G401.6 (cell line): ENCODE measurements around the gene COTL1.
"Not testable (repeated sequence)": the region's sequence is repeated elsewhere in the genome, so short reads cannot be mapped to it uniquely, and the experiment has no call there.

Experiments
- FAIRE-seq: peaks from 2 replicates; lab custom pipeline; 2012; peaks lifted over from hg19 to GRCh38; lab: Jason Lieb, UNC

Gene COTL1

DNA sequence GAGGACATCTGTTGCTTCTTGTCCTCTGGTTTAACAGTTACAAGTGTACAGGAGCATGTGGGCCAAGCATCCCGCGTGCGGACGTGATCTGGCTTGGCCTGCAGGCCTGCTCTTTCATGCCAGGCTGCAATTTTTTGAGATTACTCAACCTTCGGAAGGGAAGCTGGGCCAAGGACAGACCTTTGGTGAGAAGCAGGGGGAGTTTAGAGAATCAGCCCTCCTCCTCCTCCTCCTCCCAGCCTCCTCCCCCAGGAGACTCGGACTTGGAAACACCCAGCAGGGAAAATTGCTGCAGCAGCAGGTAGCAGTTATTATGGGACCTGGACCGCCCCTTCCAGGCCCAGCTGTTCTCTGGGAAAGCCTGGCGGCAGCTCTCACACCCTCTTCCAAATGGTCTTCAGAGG, 25.3 kb upstream of the COTL1 start:
- no peak for FAIRE-seq

- no peak for FAIRE-seq
Measured at GRCh38 chr16:84641643-84642358, 23.9 kb upstream of the COTL1 start.

DNA sequence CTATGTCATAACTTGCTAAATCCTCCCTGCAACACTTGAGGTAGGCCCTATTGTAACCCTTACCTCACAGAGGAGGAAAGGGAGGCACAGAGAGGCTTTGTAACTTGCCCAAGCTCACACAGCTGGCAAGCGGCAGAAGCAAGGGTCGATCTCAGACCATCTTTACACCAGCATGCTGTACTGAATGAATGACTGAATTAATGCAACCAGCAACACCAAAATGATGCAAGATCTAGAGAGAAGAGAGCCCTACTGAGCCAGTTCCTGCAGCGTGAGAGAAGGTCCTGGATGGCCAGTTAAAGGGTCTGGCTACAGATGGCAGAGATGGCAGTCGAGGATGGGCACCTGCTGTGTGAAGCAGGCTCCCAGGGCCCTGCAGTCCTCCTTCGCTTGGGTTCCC, 22.3 kb upstream of the COTL1 start:
- FAIRE-seq = no peak

DNA sequence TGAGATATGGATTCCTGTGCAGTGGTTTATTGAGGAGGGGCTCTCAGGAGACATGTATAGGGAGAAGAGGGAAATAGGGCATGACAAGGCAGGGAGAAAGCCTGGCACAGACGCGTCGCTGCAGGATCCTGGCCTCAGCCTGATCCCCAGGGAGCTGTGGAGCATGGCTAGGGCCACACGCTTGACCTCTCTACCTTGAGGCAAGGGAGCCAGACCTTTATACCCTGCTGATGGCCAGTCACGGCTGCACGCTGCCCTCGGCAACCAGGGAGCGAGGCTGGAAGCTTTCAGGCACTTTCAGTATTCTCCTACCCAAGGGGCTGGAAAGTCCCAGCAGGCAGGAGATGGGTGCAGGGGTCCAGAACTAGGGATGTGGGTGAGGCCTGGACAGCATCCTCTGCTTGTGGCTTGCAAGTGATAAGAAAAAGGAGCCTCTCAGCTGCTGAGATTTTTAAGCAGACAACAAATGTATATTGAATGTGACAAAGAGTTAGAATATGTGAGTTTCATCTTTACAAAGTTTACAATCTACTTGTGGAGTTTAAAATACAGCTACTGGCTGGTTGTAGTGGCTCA, 20.4 kb upstream of the COTL1 start:
- no peak for FAIRE-seq

- no peak for FAIRE-seq
Measured at GRCh38 chr16:84637709-84638108, 19.8 kb upstream of the COTL1 start.

DNA sequence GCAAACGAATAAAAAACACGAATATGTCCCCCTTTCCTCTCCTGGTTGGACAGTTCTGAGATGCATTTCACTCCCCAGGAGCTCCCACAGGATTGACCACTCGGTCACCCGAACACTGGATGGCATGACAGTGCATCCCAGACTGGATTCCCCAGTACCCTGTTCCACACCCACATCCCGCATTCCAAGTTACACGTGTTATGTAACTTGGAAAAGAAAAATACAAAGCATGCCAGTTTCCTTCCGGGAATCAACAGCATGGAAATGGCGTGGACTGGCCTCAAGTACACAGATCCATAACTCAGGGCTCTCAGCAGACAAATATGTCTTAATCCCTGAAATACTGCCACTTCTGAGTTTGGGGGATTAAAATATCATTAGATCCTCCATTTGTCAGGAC, 17.8 kb upstream of the COTL1 start:
- FAIRE-seq = no peak

DNA sequence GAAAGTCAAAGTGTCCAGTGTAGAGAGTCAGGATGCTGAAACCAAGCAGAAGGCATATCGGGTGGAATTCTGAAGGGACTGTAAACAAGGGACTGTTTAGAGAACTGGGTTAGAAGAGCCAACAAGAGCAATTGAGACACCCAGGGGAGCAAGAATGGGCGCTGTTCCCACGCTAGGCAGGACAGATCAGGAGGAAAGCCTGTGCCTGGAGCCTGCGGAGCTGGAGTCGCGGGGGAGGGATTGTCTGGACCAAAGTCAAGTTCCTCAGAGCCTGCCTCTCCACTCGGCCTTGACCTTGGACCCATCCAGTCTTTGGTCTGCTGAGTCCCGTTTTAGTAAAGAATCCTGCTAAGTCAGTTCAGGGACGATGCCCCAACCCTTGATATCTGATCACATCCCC, 15.7 kb upstream of the COTL1 start:
- no peak for FAIRE-seq

- not testable (repeated sequence) for FAIRE-seq
Measured at GRCh38 chr16:84632862-84633261, 15.0 kb upstream of the COTL1 start.

DNA sequence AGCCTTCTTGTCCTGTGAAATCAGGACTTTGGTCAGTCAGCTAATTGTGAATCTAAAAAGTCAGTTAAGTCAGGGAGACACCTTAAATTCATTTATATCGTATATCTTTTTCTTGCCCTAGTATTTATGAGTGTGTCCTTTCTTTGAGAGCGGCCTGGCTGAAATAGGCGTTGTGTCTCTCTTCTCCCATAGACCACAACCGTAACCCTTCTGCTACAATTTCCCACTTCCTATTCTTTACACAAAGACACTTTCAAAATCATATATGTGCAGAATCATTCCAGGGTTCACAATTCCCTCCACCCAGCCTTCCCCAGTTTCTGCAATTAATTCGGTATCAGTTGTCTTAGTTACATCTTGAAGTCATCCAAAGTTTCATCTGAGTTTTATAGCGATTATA, 14.0 kb upstream of the COTL1 start:
- no peak for FAIRE-seq

GRCh38 chr16:84631153-84631466, 13.2 kb upstream of the COTL1 start:
- no peak for FAIRE-seq

DNA sequence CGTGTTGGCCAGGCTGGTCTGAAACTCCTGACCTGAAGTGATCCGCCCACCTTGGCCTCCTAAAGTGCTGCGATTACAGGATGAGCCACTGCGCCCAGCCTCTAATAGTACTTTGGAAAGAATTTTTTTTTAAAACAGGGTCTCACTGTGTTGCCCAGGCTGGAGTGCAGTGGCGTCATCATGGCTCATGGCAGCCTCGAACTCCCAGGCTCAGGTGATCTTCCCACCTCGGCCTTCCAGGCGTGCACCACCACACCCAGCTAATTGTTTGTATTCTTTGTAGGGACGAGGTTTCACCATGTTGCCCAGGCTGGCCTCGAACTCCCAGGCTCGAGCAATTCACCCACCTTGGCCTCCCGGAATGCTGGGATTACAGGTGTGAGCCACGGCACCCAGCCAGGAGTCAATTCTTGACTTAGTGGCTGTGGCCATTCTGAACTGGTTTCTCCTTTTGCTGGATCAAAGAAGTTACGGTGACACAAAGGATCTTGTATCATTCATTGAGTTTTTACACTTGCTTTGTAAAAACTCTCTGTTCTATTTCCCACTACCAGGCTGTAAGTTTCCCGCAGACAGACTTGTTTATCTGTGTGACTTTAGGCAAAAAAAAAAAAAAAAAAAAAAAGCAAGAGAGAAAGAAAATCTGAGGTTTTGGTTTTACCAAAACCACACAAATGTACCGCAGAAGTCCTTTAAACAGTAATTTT, 12.7 kb upstream of the COTL1 start:
- no peak for FAIRE-seq

DNA sequence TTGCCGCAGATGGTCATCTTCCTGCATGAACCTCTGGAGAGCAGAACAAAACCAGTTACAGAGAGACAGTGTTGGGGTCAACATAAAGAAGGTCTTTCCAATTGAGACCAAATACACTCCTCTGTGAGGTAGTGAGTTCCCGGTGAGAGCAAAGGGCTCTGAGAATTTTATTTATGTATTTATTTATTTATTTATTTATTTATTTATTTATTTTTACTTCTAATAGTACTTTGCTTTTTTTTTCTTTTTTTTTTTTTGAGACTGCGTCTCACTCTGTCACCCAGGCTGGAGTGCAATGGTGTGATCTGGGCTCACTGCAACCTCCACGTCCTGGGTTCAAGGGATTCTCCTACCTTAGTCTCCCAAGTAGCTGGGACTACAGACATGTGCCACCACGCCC, 12.1 kb upstream of the COTL1 start:
- FAIRE-seq = no peak

DNA sequence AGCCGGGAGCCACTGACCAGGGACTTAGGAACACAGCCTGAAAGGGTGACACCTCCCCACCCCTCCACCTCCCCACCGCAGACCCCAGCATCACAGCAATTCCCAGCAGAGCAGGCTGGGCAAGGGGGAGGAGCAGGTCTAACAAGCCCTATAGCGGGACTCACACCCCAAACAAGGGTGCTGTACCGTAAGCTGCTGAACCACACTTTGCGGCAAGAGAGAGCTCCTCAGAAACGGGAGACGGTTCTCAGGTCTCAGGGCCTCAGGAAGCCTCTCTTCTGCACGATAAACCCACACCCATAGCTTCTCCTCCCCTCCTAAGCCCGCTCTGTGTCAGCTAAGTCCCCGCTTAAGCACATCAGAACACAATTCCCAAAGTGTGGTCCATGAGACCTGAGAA, 11.7 kb upstream of the COTL1 start:
- FAIRE-seq = no peak

GRCh38 chr16:84628226-84628731, 10.4 kb upstream of the COTL1 start:
- no peak for FAIRE-seq

DNA sequence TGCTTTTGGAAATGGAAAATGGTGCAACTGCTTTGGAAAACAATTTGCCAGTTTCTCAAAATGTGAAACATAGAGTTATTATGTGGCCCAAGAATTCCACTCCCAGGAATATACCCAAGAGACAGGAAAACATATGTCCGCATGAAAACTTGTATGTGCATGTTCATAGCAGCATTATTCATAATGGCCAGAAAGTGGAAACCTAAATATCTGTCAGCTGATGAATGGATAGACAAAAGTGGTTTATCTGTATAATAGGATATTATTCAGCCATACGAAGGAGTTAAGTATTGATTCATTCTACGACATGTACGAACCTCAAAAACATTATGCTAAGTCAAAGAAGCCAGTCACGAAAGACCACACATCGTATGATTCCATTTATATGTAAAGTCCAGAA, 7.7 kb upstream of the COTL1 start:
- FAIRE-seq = no peak

- FAIRE-seq = not testable (repeated sequence)
Measured at GRCh38 chr16:84620913-84621312, 3.0 kb upstream of the COTL1 start.

DNA sequence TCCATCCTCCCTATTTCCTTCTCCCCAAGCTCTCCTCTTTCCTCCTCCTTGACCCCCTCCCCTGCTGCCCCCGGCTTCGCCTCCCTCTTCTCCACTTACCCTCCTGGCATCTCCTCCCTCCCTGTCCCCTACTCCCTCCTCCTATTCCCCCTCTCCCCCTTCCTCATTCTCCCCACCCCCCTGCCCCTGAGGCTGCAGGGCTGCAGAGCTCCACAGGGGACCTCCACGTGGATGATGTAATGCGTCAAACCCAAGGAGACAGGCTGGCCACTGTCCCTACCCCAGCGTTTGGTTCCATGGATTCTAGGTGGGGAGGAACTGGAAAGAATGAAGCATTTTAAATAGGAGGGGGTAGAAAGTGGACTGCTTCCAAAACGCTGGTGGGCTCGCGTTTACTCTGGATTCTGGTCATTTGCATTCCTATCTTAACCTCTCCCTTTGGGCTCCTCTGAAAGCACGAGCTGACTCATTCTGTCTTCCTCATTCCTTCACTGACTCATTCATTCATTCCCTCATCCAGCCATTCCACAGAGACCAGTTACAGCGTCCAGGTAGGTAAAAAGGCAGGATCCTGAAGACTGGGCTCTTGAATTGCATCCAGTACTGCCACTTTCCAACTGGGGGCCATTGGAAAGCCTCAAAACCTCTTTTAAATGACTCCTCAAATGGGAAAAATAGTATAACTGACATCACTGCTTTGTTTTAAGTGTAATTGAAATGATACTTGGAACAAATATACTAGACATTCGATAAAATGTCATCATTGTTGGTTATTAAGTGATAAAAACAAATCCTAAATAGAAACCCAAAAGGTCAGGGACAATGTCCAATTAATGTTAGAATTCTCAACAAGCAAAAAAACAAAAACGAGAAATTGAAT, 943 bp upstream of the COTL1 start:
- FAIRE-seq = peak; percentile 53

GRCh38 chr16:84617041-84617790, 662 bp downstream of the COTL1 start:
- no peak for FAIRE-seq

DNA sequence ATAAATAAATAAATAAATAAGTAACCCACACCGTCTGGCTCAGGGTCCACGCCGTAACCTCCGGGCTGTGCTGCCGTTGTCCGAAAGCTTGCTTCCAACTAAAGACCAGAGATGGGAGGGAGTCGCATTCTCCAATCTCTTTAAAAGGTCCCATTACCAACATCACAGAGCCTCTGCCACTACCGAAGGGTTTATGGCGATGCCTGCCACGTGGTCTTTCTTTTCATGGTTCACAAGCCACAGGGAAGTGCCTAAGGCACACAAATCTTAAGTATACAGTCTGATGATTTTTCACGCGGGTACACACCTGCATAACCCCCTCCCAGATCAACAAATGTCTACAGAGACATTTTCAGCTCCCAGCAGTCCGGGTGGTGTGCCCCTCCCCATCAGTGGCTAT, 1.4 kb downstream of the COTL1 start:
- FAIRE-seq = no peak

GRCh38 chr16:84614968-84615813, 2.7 kb downstream of the COTL1 start:
- no peak for FAIRE-seq

DNA sequence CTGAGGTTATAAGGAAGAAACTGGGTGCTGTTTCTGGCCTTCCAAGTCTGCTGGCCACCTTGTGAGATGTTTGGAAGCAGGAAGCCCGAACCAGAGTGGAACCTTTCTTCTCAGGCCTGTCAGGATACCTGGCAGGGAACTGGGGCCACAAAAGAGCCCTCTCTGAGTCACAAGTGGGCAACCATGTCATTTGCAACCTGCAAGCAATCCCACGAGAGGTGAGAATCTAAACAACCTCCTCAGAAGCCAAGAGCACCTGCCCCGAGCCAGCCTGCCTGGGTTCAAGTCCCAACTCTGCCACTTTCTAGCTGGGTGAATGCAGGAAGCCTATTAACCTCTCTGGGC, 3.3 kb downstream of the COTL1 start:
- no peak for FAIRE-seq
